HEK293 (cell line): ENCODE results near the gene FAM174B.

Experiments
- CTCF ChIA-PET: fragments of 350-600 bp; formaldehyde crosslinking; extraction: SDS; loops from one replicate; lab custom pipeline; 2021; ENCODE audit warnings: antibody characterized with exemption; lab: Yijun Ruan, JAX
- POLR2A ChIA-PET: fragments of 300-600 bp; formaldehyde crosslinking; extraction: SDS; loops from one replicate; lab custom pipeline; 2020; ENCODE audit warnings: antibody characterized with exemption, inconsistent platforms; lab: Yijun Ruan, JAX
- H3K27ac ChIP-seq: fragments of 200-500 bp; sonication (Bioruptor generic); 2 replicates; pipeline ENCODE4 v1.5.1; 2014; ENCODE audit warnings: low read depth, low read length, control low read depth, inconsistent platforms; ENCODE audit errors: extremely low read depth
- H3K36me3 ChIP-seq, 2 experiments: fragments of 200-500 bp in 1 of 2; sonication (Bioruptor generic) in 1 of 2; 1 replicate in 1 of 2; 2 replicates in 1 of 2; pipeline ENCODE4 v1.5.1; 2014 to 2017; ENCODE audit warnings: inconsistent platforms in 2 of 2, low read length in 2 of 2; ENCODE audit not compliant: control insufficient read depth in 2 of 2, insufficient read depth in 1 of 2
- H3K4me1 ChIP-seq: fragments of 200-500 bp; sonication (Bioruptor generic); 2 replicates; pipeline ENCODE4 v1.5.1; 2014; ENCODE audit warnings: mild to moderate bottlenecking, low read length, inconsistent platforms; ENCODE audit not compliant: control insufficient read depth, insufficient read depth
- H3K4me3 ChIP-seq: 2 replicates; pipeline ENCODE4 v1.5.1; 2011; ENCODE audit warnings: low read depth, mild to moderate bottlenecking, control low read depth, low read length, moderate library complexity
- H3K9me3 ChIP-seq: fragments of 200-500 bp; sonication (Bioruptor generic); 2 replicates; pipeline ENCODE4 v1.5.1; 2014; ENCODE audit warnings: low read depth, low read length, inconsistent platforms; ENCODE audit not compliant: control insufficient read depth, insufficient read depth
- GFI1B ChIP-seq: fragments of 450-650 bp; formaldehyde crosslinking; IDR thresholded peaks from 2 replicates; pipeline ENCODE4 v1.5.1; 2016; ENCODE audit warnings: missing biosample characterization, missing genetic modification characterization
- GLIS1 ChIP-seq: fragments of 450-650 bp; formaldehyde crosslinking; IDR thresholded peaks from 2 replicates; pipeline ENCODE4 v1.5.1; 2016; ENCODE audit warnings: missing biosample characterization, missing genetic modification characterization
- KLF8 ChIP-seq: fragments of 450-650 bp; formaldehyde crosslinking; IDR thresholded peaks from 2 replicates; pipeline ENCODE4 v1.5.1; 2016; ENCODE audit warnings: missing biosample characterization, missing genetic modification characterization
- MEIS1 ChIP-seq: sonication (generic); formaldehyde crosslinking; IDR thresholded peaks from 2 replicates; pipeline ENCODE4 v1.8.1; 2022; ENCODE audit warnings: missing genetic modification reagents, mild to moderate bottlenecking, borderline replicate concordance
- WT1 ChIP-seq: fragments of 450-650 bp; formaldehyde crosslinking; IDR thresholded peaks from 2 replicates; pipeline ENCODE4 v1.5.1; 2016; ENCODE audit warnings: missing biosample characterization, missing genetic modification characterization
- ZBTB48 ChIP-seq: fragments of 450-650 bp; formaldehyde crosslinking; IDR thresholded peaks from 2 replicates; pipeline ENCODE4 v1.5.1; 2016; ENCODE audit warnings: missing biosample characterization, missing genetic modification characterization
- ZEB2 ChIP-seq: fragments of 450-650 bp; formaldehyde crosslinking; IDR thresholded peaks from 2 replicates; pipeline ENCODE4 v1.5.1; 2016; ENCODE audit warnings: missing biosample characterization, missing genetic modification characterization
- ZFP41 ChIP-seq: fragments of 450-650 bp; formaldehyde crosslinking; IDR thresholded peaks from 2 replicates; pipeline ENCODE4 v1.5.1; 2016; ENCODE audit warnings: missing biosample characterization, missing genetic modification characterization, borderline replicate concordance
- ZNF121 ChIP-seq: fragments of 450-650 bp; formaldehyde crosslinking; IDR thresholded peaks from 2 replicates; pipeline ENCODE4 v1.5.1; 2016; ENCODE audit warnings: missing biosample characterization, missing genetic modification characterization
- ZNF211 ChIP-seq: fragments of 450-650 bp; formaldehyde crosslinking; IDR thresholded peaks from 2 replicates; pipeline ENCODE4 v1.5.1; 2016; ENCODE audit warnings: low read depth, missing biosample characterization, missing genetic modification characterization
- ZNF24 ChIP-seq: fragments of 450-650 bp; formaldehyde crosslinking; IDR thresholded peaks from 2 replicates; pipeline ENCODE4 v1.5.1; 2016; ENCODE audit warnings: missing biosample characterization, missing genetic modification characterization
- ZNF266 ChIP-seq: fragments of 450-650 bp; formaldehyde crosslinking; IDR thresholded peaks from 2 replicates; pipeline ENCODE4 v1.5.1; 2016; ENCODE audit warnings: missing biosample characterization, missing genetic modification characterization, low read depth
- ZNF324 ChIP-seq: fragments of 450-650 bp; formaldehyde crosslinking; IDR thresholded peaks from 2 replicates; pipeline ENCODE4 v1.5.1; 2016; ENCODE audit warnings: missing biosample characterization, missing genetic modification characterization
- ZNF426 ChIP-seq: fragments of 450-650 bp; formaldehyde crosslinking; IDR thresholded peaks from 2 replicates; pipeline ENCODE4 v1.5.1; 2017; ENCODE audit warnings: missing biosample characterization, missing genetic modification characterization, mild to moderate bottlenecking, inconsistent platforms, moderate library complexity
- ZNF48 ChIP-seq: fragments of 450-650 bp; formaldehyde crosslinking; IDR thresholded peaks from 2 replicates; pipeline ENCODE4 v1.5.1; 2016; ENCODE audit warnings: missing biosample characterization, missing genetic modification characterization
- ZNF514 ChIP-seq: fragments of 450-650 bp; formaldehyde crosslinking; IDR thresholded peaks from 2 replicates; pipeline ENCODE4 v1.5.1; 2016; ENCODE audit warnings: missing biosample characterization, missing genetic modification characterization
- ZNF548 ChIP-seq: fragments of 450-650 bp; formaldehyde crosslinking; IDR thresholded peaks from 2 replicates; pipeline ENCODE4 v1.5.1; 2016; ENCODE audit warnings: missing biosample characterization, missing genetic modification characterization
- ZNF558 ChIP-seq: fragments of 450-650 bp; formaldehyde crosslinking; IDR thresholded peaks from 2 replicates; pipeline ENCODE4 v1.5.1; 2016; ENCODE audit warnings: missing biosample characterization, missing genetic modification characterization
- ZNF560 ChIP-seq: fragments of 450-650 bp; formaldehyde crosslinking; IDR thresholded peaks from 2 replicates; pipeline ENCODE4 v1.5.1; 2017; ENCODE audit warnings: missing biosample characterization, missing genetic modification characterization, borderline replicate concordance
- ZNF596 ChIP-seq: fragments of 450-650 bp; IDR thresholded peaks from 2 replicates; pipeline ENCODE4 v1.5.0; 2018; ENCODE audit warnings: missing biosample characterization, mild to moderate bottlenecking, missing genetic modification characterization, moderate library complexity
- ZNF664 ChIP-seq: fragments of 450-650 bp; formaldehyde crosslinking; IDR thresholded peaks from 2 replicates; pipeline ENCODE4 v1.5.1; 2016; ENCODE audit warnings: missing biosample characterization, missing genetic modification characterization
- ZNF707 ChIP-seq: fragments of 450-650 bp; formaldehyde crosslinking; IDR thresholded peaks from 2 replicates; pipeline ENCODE4 v1.5.1; 2016; ENCODE audit warnings: missing biosample characterization, missing genetic modification characterization
- ZNF76 ChIP-seq: fragments of 450-650 bp; formaldehyde crosslinking; IDR thresholded peaks from 2 replicates; pipeline ENCODE4; 2016; ENCODE audit warnings: low read depth, missing biosample characterization, missing genetic modification characterization, borderline replicate concordance
- TF ChIP-seq, protein P1 (sequence below): fragments of 450-650 bp; formaldehyde crosslinking; IDR thresholded peaks from 2 replicates; pipeline ENCODE4 v1.5.1; 2016; ENCODE audit warnings: missing biosample characterization, missing genetic modification characterization, low read depth
- TF ChIP-seq, protein P2 (sequence below): fragments of 450-650 bp; formaldehyde crosslinking; IDR thresholded peaks from 2 replicates; pipeline ENCODE4 v1.5.1; 2016; ENCODE audit warnings: missing biosample characterization, missing genetic modification characterization
- TF ChIP-seq, protein P3 (sequence below): fragments of 450-650 bp; formaldehyde crosslinking; IDR thresholded peaks from 2 replicates; pipeline ENCODE4 v1.5.1; 2017; ENCODE audit warnings: missing biosample characterization, missing genetic modification characterization
- TF ChIP-seq, protein P4 (sequence below): fragments of 450-650 bp; formaldehyde crosslinking; IDR thresholded peaks from 2 replicates; pipeline ENCODE4 v1.5.1; 2016; ENCODE audit warnings: missing biosample characterization, missing genetic modification characterization
- TF ChIP-seq, protein P5 (sequence below): fragments of 450-650 bp; formaldehyde crosslinking; IDR thresholded peaks from 2 replicates; pipeline ENCODE4 v1.5.1; 2016; ENCODE audit warnings: missing biosample characterization, missing genetic modification characterization

The FAM174B gene

DNA sequence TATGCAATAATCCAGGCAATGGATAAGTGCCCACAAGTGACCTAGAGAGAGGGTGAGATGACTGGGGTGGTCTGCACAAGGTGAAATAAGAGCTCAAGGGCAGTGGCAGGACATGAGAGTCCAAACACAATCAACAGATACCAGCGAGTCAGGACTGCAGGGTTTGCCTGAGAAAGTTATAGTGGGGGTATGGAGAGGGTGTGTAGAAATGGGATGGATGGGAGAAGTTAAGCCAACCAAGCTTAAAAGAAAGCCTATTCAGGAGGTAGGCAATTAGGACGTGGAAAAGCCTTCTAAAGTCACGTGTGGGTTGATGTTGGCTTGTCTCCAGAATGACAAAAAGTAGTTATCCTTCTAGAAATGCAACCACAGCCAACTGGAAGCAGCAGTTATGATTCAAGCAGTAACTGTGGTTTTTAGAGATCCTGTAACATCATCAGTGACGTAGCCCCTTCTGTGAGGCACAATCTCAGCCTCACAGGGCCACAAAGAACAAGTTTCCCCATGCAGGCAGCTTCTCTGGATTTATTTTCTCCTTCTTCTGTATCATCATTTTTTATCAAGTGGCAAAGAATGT is 56.1 kb downstream of the FAM174B start:
- POLR2A ChIA-PET = no interaction called here

DNA sequence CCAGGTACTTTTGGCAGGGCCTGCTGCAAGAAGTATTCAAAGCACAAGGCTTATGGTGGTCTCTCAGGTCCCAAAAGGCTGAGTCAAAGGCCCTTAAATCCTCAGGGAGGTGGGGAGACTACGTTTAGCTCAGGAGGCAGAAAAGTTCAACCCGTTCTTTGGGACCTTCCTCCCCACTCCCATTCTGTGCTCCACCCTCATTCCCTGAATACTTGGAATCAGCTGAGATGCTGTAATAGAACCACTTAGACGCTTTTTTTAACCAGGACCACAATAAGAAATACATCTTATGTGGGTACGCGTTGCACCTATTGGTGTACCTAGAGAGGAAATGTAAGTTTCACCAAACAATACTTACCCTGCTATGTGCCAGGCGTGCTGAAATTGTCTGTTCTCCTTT is 58.0 kb downstream of the FAM174B start:
- CTCF ChIA-PET = interaction anchor here (0.5 to 0.6 kb wide), 2 partner anchors 117 to 1725 kb away, joined by 4 read pairs; no protein-coding TSS in a partner anchor
- Histone ChIP-seq H3K27ac (no peak overlapping the region), H3K9me3 (no peaks in the 10 kb centered on the region), H3K4me3 (no peak overlapping the region), H3K4me1 (no peaks in the 10 kb centered on the region), H3K36me3 (no peaks in the 10 kb centered on the region)
- POLR2A ChIA-PET = no interaction called here
- TF ChIP-seq, protein P1, sequence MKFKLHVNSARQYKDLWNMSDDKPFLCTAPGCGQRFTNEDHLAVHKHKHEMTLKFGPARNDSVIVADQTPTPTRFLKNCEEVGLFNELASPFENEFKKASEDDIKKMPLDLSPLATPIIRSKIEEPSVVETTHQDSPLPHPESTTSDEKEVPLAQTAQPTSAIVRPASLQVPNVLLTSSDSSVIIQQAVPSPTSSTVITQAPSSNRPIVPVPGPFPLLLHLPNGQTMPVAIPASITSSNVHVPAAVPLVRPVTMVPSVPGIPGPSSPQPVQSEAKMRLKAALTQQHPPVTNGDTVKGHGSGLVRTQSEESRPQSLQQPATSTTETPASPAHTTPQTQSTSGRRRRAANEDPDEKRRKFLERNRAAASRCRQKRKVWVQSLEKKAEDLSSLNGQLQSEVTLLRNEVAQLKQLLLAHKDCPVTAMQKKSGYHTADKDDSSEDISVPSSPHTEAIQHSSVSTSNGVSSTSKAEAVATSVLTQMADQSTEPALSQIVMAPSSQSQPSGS (tag by site-specific recombination) = no peak
- TF ChIP-seq ZNF664 (tag by site-specific recombination) = no peak
- TF ChIP-seq ZFP41 (tag by site-specific recombination) = no peak
- TF ChIP-seq ZNF596 = no peak
- TF ChIP-seq WT1 = no peak
- TF ChIP-seq, protein P2, sequence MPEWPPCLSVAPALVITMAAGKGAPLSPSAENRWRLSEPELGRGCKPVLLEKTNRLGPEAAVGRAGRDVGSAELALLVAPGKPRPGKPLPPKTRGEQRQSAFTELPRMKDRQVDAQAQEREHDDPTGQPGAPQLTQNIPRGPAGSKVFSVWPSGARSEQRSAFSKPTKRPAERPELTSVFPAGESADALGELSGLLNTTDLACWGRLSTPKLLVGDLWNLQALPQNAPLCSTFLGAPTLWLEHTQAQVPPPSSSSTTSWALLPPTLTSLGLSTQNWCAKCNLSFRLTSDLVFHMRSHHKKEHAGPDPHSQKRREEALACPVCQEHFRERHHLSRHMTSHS (tag by site-specific recombination) = no peak
- no peak for TF ChIP-seq ZNF76 (tag by site-specific recombination)
- no peak for TF ChIP-seq ZEB2 (tag by site-specific recombination)
- no peak for TF ChIP-seq ZNF24 (tag by site-specific recombination)
- TF ChIP-seq, protein P3, sequence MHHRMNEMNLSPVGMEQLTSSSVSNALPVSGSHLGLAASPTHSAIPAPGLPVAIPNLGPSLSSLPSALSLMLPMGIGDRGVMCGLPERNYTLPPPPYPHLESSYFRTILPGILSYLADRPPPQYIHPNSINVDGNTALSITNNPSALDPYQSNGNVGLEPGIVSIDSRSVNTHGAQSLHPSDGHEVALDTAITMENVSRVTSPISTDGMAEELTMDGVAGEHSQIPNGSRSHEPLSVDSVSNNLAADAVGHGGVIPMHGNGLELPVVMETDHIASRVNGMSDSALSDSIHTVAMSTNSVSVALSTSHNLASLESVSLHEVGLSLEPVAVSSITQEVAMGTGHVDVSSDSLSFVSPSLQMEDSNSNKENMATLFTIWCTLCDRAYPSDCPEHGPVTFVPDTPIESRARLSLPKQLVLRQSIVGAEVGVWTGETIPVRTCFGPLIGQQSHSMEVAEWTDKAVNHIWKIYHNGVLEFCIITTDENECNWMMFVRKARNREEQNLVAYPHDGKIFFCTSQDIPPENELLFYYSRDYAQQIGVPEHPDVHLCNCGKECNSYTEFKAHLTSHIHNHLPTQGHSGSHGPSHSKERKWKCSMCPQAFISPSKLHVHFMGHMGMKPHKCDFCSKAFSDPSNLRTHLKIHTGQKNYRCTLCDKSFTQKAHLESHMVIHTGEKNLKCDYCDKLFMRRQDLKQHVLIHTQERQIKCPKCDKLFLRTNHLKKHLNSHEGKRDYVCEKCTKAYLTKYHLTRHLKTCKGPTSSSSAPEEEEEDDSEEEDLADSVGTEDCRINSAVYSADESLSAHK = no peak
- TF ChIP-seq ZNF121 (tag by site-specific recombination) = no peak
- TF ChIP-seq ZNF426 = no peak
- no peak for TF ChIP-seq ZNF514 (tag by site-specific recombination)
- TF ChIP-seq GLIS1 (tag by site-specific recombination) = no peak
- TF ChIP-seq ZNF211 (tag by site-specific recombination) = no peak

More for the DNA sequence above, 56.1 kb downstream of the FAM174B start:
- no peaks in the 10 kb centered on the region for H3K9me3 ChIP-seq
- no peaks in the 10 kb centered on the region for H3K4me1 ChIP-seq
- H3K36me3 ChIP-seq = no peaks in the 10 kb centered on the region
- H3K4me3 ChIP-seq = no peak overlapping the region
- H3K27ac ChIP-seq = no peak overlapping the region
- no peak for TF ChIP-seq KLF8 (tag by site-specific recombination)
- TF ChIP-seq, protein P4, sequence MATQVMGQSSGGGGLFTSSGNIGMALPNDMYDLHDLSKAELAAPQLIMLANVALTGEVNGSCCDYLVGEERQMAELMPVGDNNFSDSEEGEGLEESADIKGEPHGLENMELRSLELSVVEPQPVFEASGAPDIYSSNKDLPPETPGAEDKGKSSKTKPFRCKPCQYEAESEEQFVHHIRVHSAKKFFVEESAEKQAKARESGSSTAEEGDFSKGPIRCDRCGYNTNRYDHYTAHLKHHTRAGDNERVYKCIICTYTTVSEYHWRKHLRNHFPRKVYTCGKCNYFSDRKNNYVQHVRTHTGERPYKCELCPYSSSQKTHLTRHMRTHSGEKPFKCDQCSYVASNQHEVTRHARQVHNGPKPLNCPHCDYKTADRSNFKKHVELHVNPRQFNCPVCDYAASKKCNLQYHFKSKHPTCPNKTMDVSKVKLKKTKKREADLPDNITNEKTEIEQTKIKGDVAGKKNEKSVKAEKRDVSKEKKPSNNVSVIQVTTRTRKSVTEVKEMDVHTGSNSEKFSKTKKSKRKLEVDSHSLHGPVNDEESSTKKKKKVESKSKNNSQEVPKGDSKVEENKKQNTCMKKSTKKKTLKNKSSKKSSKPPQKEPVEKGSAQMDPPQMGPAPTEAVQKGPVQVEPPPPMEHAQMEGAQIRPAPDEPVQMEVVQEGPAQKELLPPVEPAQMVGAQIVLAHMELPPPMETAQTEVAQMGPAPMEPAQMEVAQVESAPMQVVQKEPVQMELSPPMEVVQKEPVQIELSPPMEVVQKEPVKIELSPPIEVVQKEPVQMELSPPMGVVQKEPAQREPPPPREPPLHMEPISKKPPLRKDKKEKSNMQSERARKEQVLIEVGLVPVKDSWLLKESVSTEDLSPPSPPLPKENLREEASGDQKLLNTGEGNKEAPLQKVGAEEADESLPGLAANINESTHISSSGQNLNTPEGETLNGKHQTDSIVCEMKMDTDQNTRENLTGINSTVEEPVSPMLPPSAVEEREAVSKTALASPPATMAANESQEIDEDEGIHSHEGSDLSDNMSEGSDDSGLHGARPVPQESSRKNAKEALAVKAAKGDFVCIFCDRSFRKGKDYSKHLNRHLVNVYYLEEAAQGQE (tag by site-specific recombination) = no peak
- TF ChIP-seq, protein P5, sequence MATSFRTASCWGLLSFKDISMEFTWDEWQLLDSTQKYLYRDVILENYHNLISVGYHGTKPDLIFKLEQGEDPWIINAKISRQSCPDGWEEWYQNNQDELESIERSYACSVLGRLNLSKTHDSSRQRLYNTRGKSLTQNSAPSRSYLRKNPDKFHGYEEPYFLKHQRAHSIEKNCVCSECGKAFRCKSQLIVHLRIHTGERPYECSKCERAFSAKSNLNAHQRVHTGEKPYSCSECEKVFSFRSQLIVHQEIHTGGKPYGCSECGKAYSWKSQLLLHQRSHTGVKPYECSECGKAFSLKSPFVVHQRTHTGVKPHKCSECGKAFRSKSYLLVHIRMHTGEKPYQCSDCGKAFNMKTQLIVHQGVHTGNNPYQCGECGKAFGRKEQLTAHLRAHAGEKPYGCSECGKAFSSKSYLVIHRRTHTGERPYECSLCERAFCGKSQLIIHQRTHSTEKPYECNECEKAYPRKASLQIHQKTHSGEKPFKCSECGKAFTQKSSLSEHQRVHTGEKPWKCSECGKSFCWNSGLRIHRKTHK (tag by site-specific recombination) = no peak
- no peak for TF ChIP-seq MEIS1
- TF ChIP-seq ZNF707 (tag by site-specific recombination) = no peak
- no peak for TF ChIP-seq ZNF324 (tag by site-specific recombination)
- no peak for TF ChIP-seq ZNF558 (tag by site-specific recombination)
- no peak for TF ChIP-seq ZNF266
- TF ChIP-seq ZNF560 = no peak
- TF ChIP-seq, protein P2 (tag by site-specific recombination) = no peak
- no peak for TF ChIP-seq ZNF548
- TF ChIP-seq ZNF48 (tag by site-specific recombination) = no peak
- TF ChIP-seq ZBTB48 (tag by site-specific recombination) = no peak
- TF ChIP-seq GFI1B (tag by site-specific recombination) = no peak
- CTCF ChIA-PET = no interaction called here
